H1 (cell line): ENCODE results near the gene VPS37D. TPM values are rescaled to one million over a fixed set of nuclear protein-coding genes. Genes with fewer than 3 reads are reported as not detected.

Source experiments
- CTBP2 ChIP-seq: IDR thresholded peaks from 2 replicates; pipeline ENCODE4 v1.7.0; 2011; ENCODE audit warnings: borderline replicate concordance, mild to moderate bottlenecking, moderate library complexity, mixed read lengths, low read length; ENCODE audit not compliant: insufficient read depth, insufficient read length
- EGR1 ChIP-seq: IDR thresholded peaks from 2 replicates; pipeline ENCODE4 v1.6.1; 2011; ENCODE audit warnings: low read depth, low read length, borderline replicate concordance
- EZH2 ChIP-seq: fragments of 200-600 bp; sonication (generic); IDR thresholded peaks from 2 replicates; pipeline ENCODE4 v1.7.1; 2012; ENCODE audit warnings: low read depth, mild to moderate bottlenecking, moderate library complexity, low read length, inconsistent platforms; ENCODE audit not compliant: severe bottlenecking
- GTF2F1 ChIP-seq: IDR thresholded peaks from 2 replicates; pipeline ENCODE4 v1.6.1; 2012; ENCODE audit warnings: low read depth, low read length, improper control_type of control experiment, borderline replicate concordance
- JUN ChIP-seq: IDR thresholded peaks from 2 replicates; pipeline ENCODE4 v1.6.1; 2011; ENCODE audit warnings: low read depth, mild to moderate bottlenecking, improper control_type of control experiment, low read length
- KDM4A ChIP-seq: IDR thresholded peaks from one replicate; pipeline ENCODE4 v1.7.1; 2012; ENCODE audit warnings: low read depth, mild to moderate bottlenecking, moderate library complexity, low read length, inconsistent platforms; ENCODE audit not compliant: severe bottlenecking
- POU5F1 ChIP-seq: IDR thresholded peaks from 2 replicates; pipeline ENCODE4 v1.6.1; 2011; ENCODE audit warnings: low read depth, mild to moderate bottlenecking, low read length, moderate library complexity
- RAD21 ChIP-seq, 2 experiments: IDR thresholded peaks in 1 of 2; conservative IDR thresholded peaks in 1 of 2; 2 replicates each; pipeline ENCODE4 v1.6.1; 2011; ENCODE audit warnings: low read depth in 2 of 2, low read length in 2 of 2, improper control_type of control experiment in 1 of 2, inconsistent platforms in 1 of 2, mild to moderate bottlenecking in 1 of 2, moderate library complexity in 1 of 2
- RBBP5 ChIP-seq: IDR thresholded peaks from 2 replicates; pipeline ENCODE4 v1.7.1; 2012; ENCODE audit warnings: low read depth, mild to moderate bottlenecking, inconsistent platforms, low read length, moderate library complexity, borderline replicate concordance
- RFX5 ChIP-seq: IDR thresholded peaks from 2 replicates; pipeline ENCODE4 v1.6.1; 2011; ENCODE audit warnings: low read depth, low read length, improper control_type of control experiment, borderline replicate concordance
- SIN3A ChIP-seq, 2 experiments: IDR thresholded peaks in 1 of 2; conservative IDR thresholded peaks in 1 of 2; 2 replicates each; pipeline ENCODE4 v1.6.1; 2011 to 2012; ENCODE audit warnings: low read length in 2 of 2, improper control_type of control experiment in 1 of 2, low read depth in 1 of 2, mild to moderate bottlenecking in 1 of 2
- SIRT6 ChIP-seq: IDR thresholded peaks from one replicate; pipeline ENCODE4 v1.7.1; 2012; ENCODE audit warnings: low read length, inconsistent platforms
- SRF ChIP-seq: IDR thresholded peaks from 2 replicates; pipeline ENCODE4 v1.6.1; 2011; ENCODE audit warnings: mild to moderate bottlenecking, low read depth, low read length, moderate library complexity
- TBP ChIP-seq: IDR thresholded peaks from 2 replicates; pipeline ENCODE4 v1.6.1; 2011; ENCODE audit warnings: low read depth, low read length, improper control_type of control experiment
- TCF12 ChIP-seq: IDR thresholded peaks from 2 replicates; pipeline ENCODE4 v1.6.1; 2011; ENCODE audit warnings: low read depth, mild to moderate bottlenecking, low read length
- polyA plus RNA-seq, 7 experiments: library from polyadenylated mRNA; depleted of rRNA in 3 of 7; stranded (reverse) in 5 of 7; unstranded in 2 of 7; fragments of >200 nt in 5 of 7; fragments of 200-250 nt in 2 of 7; gene quantifications; 1 replicate in 5 of 7; 2 replicates in 1 of 7; 4 replicates in 1 of 7; pipeline versions ENCODE4 v1.2.1 to v1.2.3, GENCODE V29; 2011 to 2013; ENCODE audit warnings: missing spikeins in 2 of 7, mixed read lengths in 2 of 7
- total RNA-seq: library from RNA; stranded (reverse); fragmentation: NEBNext Ultra II Directional; extraction: Animal tissue kit (Norgen Biotek cat#: 25700); gene quantifications from 2 replicates; pipeline ENCODE4 v1.2.1, GENCODE V29; 2021
- TF ChIP-seq, protein P1 (sequence below): IDR thresholded peaks from 2 replicates; pipeline ENCODE4 v1.6.1; 2012; ENCODE audit warnings: low read length, inconsistent platforms

Gene VPS37D
- total and polyA plus RNA-seq, 2 of the 8 experiments (the other 6 are each of a cell fraction or from before 2014, with no cell fraction given) = 3.4 to 5.0 TPM

DNA sequence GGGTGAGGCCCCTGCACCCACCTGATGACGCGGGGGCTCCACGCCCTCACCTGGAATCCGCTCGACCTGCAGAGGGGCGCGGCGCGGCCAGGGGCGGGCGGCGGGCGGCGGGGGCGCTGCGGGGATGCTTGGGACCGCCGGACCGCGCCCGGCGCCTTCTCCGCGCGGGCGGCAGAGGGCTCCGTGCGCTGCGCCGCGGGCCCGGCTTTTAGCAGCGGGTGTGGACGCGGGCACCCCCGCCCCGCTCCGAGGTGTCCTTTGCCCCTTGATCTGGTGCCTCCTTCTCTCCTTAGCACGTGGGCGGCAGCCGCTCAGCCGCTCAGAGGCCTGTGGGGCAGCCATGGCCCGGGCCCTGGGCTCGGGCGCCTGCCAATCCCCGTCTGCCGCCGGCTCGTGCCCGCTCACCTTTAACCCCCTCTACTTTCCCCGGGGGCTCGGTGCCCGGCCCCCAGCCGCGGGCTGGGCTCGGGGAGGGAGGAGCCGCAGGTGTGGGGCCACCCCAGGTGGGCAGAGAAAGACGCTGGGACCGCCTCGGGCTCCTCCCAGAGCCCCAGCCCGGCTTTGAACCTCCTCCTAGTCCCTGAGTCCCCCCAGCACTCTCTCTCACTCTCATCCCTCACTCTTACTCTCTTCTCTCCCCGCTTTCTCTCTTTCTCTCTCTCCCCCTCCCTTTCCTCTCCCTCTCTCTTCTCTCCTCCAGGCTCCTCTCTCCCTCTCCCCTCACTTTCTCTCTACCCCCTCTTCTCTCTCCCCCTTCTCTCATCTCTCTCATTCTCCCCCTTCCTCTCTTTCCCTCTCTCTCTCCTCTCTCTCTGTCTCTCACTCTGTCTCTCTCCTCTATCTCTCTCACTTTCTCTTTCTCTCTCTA, 19.7 kb upstream of the VPS37D start (continued):
- TF ChIP-seq TCF12 (no peak), EZH2 (peak; percentile 39), TBP (no peak), SRF (no peak), JUN (no peak), EGR1 (0 out of 2 replicates have a peak, but pooled peaks have one; percentile 8), RBBP5 (peak; percentile 46; the same call in 1 of the 2 replicates), SIRT6 (no peak), RFX5 (no peak), SIN3A (conservative IDR thresholded peaks at IDR 0.05 in 1 of 2, IDR thresholded peaks at IDR 0.05 in 1 of 2; ENCODE audit: low read depth in 1 of 2, low read length in 2 of 2) (0 out of 4 replicates have a peak, but pooled peaks of 1 of the 2 experiments have one; percentile 12), GTF2F1 (no peak), CTBP2 (no peak), RAD21 (IDR thresholded peaks at IDR 0.05 in 1 of 2, conservative IDR thresholded peaks at IDR 0.05 in 1 of 2; ENCODE audit: low read depth in 2 of 2, low read length in 2 of 2) (peak in 1 of 2 experiments; percentile 13; a peak in 1 of 4 replicates), KDM4A (peak; percentile 95), POU5F1 (no peak)
- TF ChIP-seq, protein P1, sequence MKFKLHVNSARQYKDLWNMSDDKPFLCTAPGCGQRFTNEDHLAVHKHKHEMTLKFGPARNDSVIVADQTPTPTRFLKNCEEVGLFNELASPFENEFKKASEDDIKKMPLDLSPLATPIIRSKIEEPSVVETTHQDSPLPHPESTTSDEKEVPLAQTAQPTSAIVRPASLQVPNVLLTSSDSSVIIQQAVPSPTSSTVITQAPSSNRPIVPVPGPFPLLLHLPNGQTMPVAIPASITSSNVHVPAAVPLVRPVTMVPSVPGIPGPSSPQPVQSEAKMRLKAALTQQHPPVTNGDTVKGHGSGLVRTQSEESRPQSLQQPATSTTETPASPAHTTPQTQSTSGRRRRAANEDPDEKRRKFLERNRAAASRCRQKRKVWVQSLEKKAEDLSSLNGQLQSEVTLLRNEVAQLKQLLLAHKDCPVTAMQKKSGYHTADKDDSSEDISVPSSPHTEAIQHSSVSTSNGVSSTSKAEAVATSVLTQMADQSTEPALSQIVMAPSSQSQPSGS = no peak
